Testis (tissue), 3 donors: Measurements from ENCODE around the gene CRLF1. TPM values are rescaled to one million over a fixed set of nuclear protein-coding genes. Genes with fewer than 3 reads are reported as not detected.

ENCODE experiments used
- DNase-seq: peaks from one replicate; pipeline ENCODE4 v3.0.0-alpha.2; 2019
- H3K27ac ChIP-seq, 2 donors: fragments of 200-600 bp; sonication (generic); one replicate each; pipeline ENCODE4 v1.5.1; 2019
- H3K27me3 ChIP-seq: fragments of 200-600 bp; sonication (generic); one replicate; pipeline ENCODE4 v1.5.1; 2019
- H3K36me3 ChIP-seq: fragments of 200-600 bp; sonication (generic); one replicate; pipeline ENCODE4 v1.5.1; 2017; ENCODE audit warnings: low read depth; ENCODE audit errors: missing control alignments
- H3K4me1 ChIP-seq: fragments of 200-600 bp; sonication (generic); one replicate; pipeline ENCODE4 v1.5.1; 2019
- H3K4me3 ChIP-seq, 2 donors: fragments of 200-600 bp; sonication (generic); one replicate each; pipeline ENCODE4 v1.5.1; 2017 to 2019
- H3K9me3 ChIP-seq: fragments of 200-600 bp; sonication (generic); one replicate; pipeline ENCODE4 v1.5.1; 2017
- POLR2A ChIP-seq: fragments of 450-650 bp; IDR thresholded peaks from one replicate; pipeline ENCODE4 v1.6.1; 2017; ENCODE audit warnings: antibody characterized with exemption, mild to moderate bottlenecking, moderate library complexity
- WGBS, 2 donors: methylation state at CpG; one replicate each; pipeline ENCODE4 v1.1.5; 2018; 5-methylcytosine and 5-hydroxymethylcytosine counted together
- intact Hi-C: fragments of 100-400 bp; cut with DNase I; formaldehyde crosslinking; loops from one replicate; pipeline ENCODE4 v1.15.1; 2023; ENCODE audit warnings: low total_unique reads
- polyA plus RNA-seq: library from polyadenylated mRNA; stranded (reverse); fragments of 350-450 nt; fragmentation: Illumina TruSeq; extraction: RNeasy Lipid Tissue Mini Kit (QIAGEN cat#74804); gene quantifications from one replicate; pipeline ENCODE4 v1.2.3, GENCODE V29; 2014; ENCODE audit warnings: low read depth, low replicate concordance; ENCODE audit not compliant: insufficient read depth
- total RNA-seq, 2 donors: library from RNA; depleted of rRNA; stranded (reverse); fragments of >200 nt; gene quantifications; one replicate each; pipeline ENCODE4 v1.2.3, GENCODE V29; 2016
- TF ChIP-seq, protein P1 (sequence below), 3 experiments: fragments of 450-650 bp in 2 of 3; fragments of 200-600 bp in 1 of 3; sonication (generic) in 1 of 3; IDR thresholded peaks; one replicate each; pipeline ENCODE4 v1.5.1; 2016 to 2019; ENCODE audit warnings: antibody characterized with exemption in 3 of 3, mild to moderate bottlenecking in 2 of 3, moderate library complexity in 1 of 3

Gene CRLF1
- total and polyA plus RNA-seq, 3 donors from 2014 or later, result 4.3 to 8.7 (median 5.3) TPM

DNA sequence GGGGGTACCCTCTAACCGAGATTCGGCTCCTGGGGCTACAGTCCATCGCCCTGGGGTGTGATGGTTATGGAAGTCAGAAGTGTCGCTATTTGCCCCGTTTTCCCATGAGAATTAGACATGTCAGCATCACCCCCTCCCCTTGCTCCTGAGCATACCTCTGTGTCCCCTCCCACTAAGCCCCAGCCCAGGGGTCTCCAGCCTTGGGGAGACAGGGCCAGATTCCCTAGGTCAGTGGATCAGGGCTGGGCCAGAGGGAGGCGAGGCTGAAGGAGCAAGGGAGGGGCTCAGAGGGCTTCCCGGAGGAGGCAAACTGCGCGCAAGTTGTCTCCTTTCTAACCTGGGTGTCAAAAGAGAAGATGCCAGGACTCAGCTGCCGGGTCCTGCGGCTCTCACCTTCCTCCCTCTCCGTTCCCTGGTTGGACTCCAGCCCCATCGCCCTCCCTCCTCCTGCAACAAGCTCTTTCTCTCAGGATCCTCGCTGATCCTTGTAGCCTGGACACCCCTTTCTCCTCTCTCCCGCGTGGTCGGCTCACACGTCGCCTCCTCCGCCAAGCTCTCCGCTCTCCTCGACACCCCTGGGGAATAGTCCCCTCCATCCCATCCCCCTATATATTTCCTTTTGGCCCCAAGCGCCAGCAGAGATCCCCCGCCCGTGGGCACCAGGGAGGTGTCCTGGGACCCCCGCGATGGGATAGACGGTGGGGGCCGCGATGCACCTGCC, 5.6 kb upstream of the CRLF1 start:
- no peaks in the 10 kb centered on the region for H3K9me3 ChIP-seq
- peaks cover 13% of the 10 kb centered on the region for H3K4me1 ChIP-seq
- no peaks in the 10 kb centered on the region for H3K27me3 ChIP-seq
- TF ChIP-seq, protein P1, sequence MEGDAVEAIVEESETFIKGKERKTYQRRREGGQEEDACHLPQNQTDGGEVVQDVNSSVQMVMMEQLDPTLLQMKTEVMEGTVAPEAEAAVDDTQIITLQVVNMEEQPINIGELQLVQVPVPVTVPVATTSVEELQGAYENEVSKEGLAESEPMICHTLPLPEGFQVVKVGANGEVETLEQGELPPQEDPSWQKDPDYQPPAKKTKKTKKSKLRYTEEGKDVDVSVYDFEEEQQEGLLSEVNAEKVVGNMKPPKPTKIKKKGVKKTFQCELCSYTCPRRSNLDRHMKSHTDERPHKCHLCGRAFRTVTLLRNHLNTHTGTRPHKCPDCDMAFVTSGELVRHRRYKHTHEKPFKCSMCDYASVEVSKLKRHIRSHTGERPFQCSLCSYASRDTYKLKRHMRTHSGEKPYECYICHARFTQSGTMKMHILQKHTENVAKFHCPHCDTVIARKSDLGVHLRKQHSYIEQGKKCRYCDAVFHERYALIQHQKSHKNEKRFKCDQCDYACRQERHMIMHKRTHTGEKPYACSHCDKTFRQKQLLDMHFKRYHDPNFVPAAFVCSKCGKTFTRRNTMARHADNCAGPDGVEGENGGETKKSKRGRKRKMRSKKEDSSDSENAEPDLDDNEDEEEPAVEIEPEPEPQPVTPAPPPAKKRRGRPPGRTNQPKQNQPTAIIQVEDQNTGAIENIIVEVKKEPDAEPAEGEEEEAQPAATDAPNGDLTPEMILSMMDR (IDR thresholded peaks at IDR 0.05), result no peak
- no peak for TF ChIP-seq POLR2A
- intact Hi-C loops, result no loop called here
- H3K36me3 ChIP-seq, result no peaks in the 10 kb centered on the region
- no peak for DNase-seq
- no peak overlapping the region for H3K4me3 ChIP-seq
- H3K27ac ChIP-seq, result no peak overlapping the region
- WGBS, 2 donors, result 0 to 1% methylated on average over 21 to 27 of the region's 30 CpGs

DNA sequence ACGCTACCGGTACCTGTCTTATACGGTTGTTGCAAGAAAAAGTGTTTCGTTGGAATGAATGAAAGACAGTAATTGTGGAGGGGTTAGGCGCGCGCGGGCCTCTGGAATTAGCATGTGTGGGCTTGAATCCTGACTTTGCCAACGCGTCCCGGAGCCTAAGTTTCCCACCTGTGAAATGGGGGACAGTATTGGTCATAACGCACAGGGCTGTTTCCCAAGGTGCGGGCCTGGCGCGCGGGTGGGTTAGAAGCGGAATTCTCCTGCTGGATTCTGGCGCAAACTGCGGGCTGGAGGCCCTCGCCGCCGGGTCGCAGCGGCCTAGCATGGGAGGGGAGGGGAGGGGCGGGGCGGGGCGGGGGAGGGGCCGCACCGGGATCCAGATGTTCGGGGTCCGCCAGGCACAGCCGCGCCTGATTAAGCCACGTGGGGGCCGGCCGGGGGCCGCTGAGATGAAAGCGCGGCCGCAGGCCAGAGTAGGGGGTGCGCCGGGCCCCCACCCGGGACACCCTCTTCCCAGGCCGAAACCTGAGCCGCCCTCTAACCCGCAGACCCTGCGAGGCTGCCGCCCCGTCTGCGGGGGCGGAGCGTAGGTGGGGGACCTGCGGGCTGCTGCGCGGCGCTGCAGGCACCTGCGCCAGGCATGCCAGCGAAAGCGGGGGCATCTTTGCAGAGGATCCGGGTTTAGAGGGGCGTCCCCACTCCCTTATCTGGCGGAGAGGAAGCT, 4.9 kb upstream of the CRLF1 start:
- H3K36me3 ChIP-seq, result no peaks in the 10 kb centered on the region
- 2 to 8% methylated on average over 12 to 53 of the region's 62 CpGs for WGBS, 2 donors
- peaks cover 16% of the 10 kb centered on the region for H3K4me1 ChIP-seq
- peak overlapping the region in 1 of 2 donors; percentile 10 for H3K4me3 ChIP-seq
- no peak for DNase-seq
- no peak overlapping the region for H3K27ac ChIP-seq
- no peaks in the 10 kb centered on the region for H3K27me3 ChIP-seq
- TF ChIP-seq, protein P1 (IDR thresholded peaks at IDR 0.05), result no peak
- no peak for TF ChIP-seq POLR2A
- intact Hi-C loops, result no loop called here
- H3K9me3 ChIP-seq, result no peaks in the 10 kb centered on the region

DNA sequence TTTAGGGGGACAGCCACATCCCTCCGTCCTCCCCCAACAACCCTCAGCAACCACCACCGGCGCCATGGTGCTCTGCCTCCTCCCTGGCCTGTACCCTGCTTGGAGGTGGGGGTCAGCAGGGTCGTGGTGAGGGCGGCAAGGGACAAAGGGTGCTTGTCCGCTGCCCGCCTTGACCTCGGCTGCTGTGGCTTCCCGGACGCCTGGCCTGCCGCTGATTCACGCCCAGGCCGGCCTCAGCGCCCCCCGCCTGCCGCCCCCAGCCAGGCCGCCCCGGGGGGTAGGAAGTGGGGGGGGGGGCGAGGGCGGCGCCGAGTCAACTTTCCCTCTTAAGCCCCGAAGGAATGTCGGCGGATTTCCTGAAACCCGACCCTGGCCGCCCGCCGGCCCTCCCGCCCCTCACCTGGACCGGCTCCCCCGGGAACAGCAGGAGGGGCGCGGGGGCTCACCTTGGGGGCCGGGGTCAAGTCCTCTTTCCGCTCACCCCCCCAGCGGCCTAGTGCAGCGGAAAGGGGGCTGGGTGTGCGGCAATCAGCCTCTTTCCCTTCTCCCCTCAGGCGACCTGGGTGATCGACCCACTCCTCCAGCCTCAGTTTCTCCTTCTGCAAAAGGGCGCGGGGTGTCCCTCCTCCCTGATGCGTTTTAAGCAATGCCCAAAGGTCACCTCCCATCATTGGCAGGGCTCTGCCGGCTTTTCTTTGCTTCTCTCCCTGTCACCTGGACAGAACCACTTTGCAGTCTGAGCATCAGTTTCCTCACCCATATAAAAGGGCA, 4.1 kb upstream of the CRLF1 start:
- Histone ChIP-seq H3K9me3 (no peaks in the 10 kb centered on the region), H3K4me3 (no peak overlapping the region), H3K36me3 (no peaks in the 10 kb centered on the region), H3K27ac (no peak overlapping the region), H3K4me1 (peaks cover 16% of the 10 kb centered on the region), H3K27me3 (no peaks in the 10 kb centered on the region)
- 9 to 13% methylated on average over 23 to 45 of the region's 45 CpGs for WGBS, 2 donors
- intact Hi-C loops, result no loop called here
- no peak for DNase-seq
- TF ChIP-seq POLR2A, result no peak
- TF ChIP-seq, protein P1 (IDR thresholded peaks at IDR 0.05), result no peak

DNA sequence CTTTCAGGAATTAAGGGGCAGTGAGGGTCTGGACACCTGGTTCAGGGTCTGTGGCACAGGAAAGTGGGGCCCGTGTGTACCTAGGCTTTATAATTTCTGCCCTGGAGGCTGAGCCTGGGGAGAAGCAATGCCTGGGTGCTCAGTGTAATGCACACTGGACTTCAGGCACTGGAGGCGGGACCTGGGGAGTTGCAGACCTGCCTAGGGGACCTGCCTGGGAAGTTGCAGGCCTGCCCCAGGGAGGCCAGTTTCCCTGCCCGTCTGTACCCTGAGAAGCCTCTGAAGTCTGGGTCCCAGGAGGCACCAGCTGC, 3.6 kb upstream of the CRLF1 start:
- no peak for TF ChIP-seq POLR2A
- TF ChIP-seq, protein P1 (IDR thresholded peaks at IDR 0.05), result no peak
- Histone ChIP-seq H3K27me3 (no peaks in the 10 kb centered on the region), H3K9me3 (no peaks in the 10 kb centered on the region), H3K4me1 (peaks cover 16% of the 10 kb centered on the region), H3K36me3 (no peaks in the 10 kb centered on the region), H3K4me3 (no peak overlapping the region), H3K27ac (no peak overlapping the region)
- intact Hi-C loops, result no loop called here
- no peak for DNase-seq
- WGBS, 2 donors, result 40 to 46% methylated on average over 1 to 3 of the region's 3 CpGs
